NB4 (cell line): ENCODE measurements around the gene FUBP3.

Source experiments
- CTCF ChIP-seq: IDR thresholded peaks from one replicate; pipeline ENCODE4 v1.5.1; 2012; ENCODE audit warnings: low read depth, low read length
- MAX ChIP-seq: IDR thresholded peaks from 2 replicates; pipeline ENCODE4 v1.6.1; 2011; ENCODE audit warnings: low read depth, low read length
- MYC ChIP-seq: IDR thresholded peaks from 2 replicates; pipeline ENCODE4 v1.6.1; 2011; ENCODE audit warnings: low read depth, low read length
- POLR2A ChIP-seq: IDR thresholded peaks from 2 replicates; pipeline ENCODE4 v1.6.1; 2011; ENCODE audit warnings: mild to moderate bottlenecking; ENCODE audit not compliant: insufficient read length; ENCODE audit errors: extremely low read depth

GRCh38 chr9:130623466-130623865 lies 44.1 kb downstream of the FUBP3 start:
- TF ChIP-seq CTCF (no peak), POLR2A (no peak), MAX (no peak), MYC (no peak)
